ENCODE measurements around the gene PDZK1. TPM values are rescaled to one million over a fixed set of nuclear protein-coding genes. Genes with fewer than 3 reads are reported as not detected.
"Not testable (repeated sequence)": the region's sequence is repeated elsewhere in the genome, so short reads cannot be mapped to it uniquely, and the experiment has no call there.

Gene PDZK1
- total RNA-seq, 2 experiments from 2014 or later, result not detected

DNA sequence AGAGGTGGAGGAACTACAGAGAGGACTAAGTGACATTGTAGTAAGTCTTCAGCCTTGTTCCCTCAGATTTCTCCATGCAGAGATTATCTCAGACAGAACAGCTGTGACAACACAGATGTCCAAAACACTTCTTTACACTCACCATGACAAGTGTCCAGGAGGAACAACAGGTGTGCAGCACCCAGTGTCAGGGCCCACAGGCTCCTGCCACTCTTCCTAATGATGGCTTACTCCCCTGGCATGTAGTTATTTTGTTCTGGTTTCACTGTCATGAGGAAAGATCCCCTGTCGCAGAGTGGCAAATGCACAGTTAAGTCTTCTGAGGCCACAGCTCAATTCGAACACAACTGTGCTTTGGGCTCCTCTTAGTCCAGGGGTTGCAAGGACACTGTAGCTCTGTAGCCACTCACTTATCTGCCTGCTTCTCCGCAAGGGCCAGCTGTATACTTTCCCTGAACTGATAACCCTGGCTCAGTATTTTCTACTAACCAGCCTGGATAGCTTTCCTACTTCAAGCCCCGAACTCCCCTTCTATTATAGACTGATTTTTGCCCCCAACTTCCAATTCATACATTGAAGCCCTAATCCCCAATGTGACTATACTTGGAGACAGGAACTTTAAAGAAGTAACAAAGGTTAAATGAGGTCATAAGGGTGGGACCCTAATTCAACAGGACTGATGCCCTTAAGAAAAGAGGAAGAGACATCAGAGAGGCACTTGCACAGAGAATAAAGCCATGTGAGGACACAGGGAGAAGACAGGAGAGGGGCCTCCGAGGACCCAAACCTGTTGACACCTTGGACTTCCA, 11.1 kb downstream of the PDZK1 start:
- no peaks in the 10 kb centered on the region for H3K27me3 Mint-ChIP-seq
- no peak for DNase-seq
- no peak overlapping the region for H3K4me3 Mint-ChIP-seq
- H3K4me1 Mint-ChIP-seq, result peaks cover under 1% of the 10 kb centered on the region
- no peaks in the 10 kb centered on the region for H3K9me3 Mint-ChIP-seq
- no peaks in the 10 kb centered on the region for H3K36me3 Mint-ChIP-seq
- no peak overlapping the region for H3K27ac Mint-ChIP-seq

DNA sequence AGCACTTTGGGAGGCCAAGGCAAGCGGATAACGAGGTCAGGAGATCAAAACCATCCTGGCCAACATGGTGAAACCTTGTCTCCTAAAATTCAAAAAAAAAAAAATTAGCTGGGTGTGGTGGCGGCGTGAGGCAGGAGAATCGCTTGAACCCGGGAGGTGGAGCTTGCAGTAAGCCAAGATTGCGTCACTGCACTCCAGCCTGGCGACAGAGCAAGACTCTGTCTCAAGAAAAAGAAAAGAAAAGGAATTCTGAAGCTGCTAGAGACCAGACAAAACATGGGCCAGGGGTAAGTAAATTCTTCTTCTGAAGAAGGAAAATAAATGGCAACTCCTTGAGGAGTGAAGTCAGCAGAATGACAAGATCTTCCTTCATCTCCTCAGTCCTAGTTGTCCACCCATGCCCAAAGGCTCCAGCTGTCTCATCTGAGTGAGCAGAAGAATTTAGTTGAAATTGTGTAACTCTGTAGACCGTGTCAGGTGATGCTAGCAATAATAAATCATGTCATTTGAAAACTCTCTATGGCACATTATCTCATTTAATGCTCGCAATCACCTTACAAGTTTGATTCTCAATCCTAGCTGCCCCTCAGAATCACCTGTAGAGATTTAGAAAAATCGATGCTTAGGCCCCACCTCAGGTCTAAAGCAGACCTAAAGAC, 14.3 kb downstream of the PDZK1 start:
- no peaks in the 10 kb centered on the region for H3K27me3 Mint-ChIP-seq
- H3K4me3 Mint-ChIP-seq, result no peak overlapping the region

DNA sequence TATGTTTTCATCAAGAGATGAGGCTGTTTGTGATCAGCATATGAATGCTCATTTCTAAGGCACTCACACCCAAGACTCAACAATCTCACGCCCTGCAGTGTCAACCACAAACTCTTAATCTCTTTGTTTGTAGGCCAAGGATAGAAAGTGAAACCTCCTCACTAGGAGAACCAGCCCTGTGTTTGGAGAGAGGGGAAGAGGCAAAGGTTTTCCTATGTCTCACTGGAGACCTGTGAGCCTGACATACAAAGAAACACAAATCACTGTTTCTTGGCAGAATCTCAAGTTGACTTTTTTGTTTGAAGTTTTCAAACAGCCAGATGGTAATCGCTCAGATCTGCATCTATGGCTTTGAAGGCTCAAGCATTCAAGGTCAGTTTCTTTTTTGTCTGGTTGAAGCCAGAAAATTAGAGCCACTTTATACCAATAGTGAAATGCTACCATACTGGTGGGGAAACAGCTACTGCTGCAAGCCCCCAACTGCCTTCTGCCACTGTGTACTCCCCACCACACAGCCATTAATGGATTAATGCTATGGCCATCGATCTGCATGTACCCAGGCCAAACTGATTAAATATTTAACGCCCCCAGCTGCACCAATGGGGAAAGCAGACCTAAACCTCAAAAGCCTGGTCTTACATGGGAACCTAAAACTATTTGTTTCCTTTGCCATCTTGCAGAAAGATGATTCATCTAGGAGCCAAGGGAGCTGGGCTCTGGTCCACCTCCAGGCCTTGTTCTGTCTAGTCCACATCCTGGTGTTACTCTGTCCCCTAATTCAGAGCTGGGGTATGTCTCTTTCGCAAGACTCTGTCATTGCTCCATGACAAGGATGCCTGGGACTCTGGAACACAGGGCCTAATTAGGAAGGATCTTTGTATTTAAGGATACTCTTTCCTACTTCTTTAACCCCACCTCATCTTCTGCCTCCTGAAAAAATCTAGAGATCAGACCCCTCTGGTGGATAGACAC, 16.3 kb downstream of the PDZK1 start:
- H3K27ac Mint-ChIP-seq, result peak overlapping the region; percentile 34

More for the DNA sequence above, 14.3 kb downstream of the PDZK1 start:
- H3K36me3 Mint-ChIP-seq, result peaks cover 6% of the 10 kb centered on the region
- no peak overlapping the region for H3K27ac Mint-ChIP-seq
- H3K4me1 Mint-ChIP-seq, result peaks cover 18% of the 10 kb centered on the region
- no peaks in the 10 kb centered on the region for H3K9me3 Mint-ChIP-seq
- DNase-seq, result no peak

DNA sequence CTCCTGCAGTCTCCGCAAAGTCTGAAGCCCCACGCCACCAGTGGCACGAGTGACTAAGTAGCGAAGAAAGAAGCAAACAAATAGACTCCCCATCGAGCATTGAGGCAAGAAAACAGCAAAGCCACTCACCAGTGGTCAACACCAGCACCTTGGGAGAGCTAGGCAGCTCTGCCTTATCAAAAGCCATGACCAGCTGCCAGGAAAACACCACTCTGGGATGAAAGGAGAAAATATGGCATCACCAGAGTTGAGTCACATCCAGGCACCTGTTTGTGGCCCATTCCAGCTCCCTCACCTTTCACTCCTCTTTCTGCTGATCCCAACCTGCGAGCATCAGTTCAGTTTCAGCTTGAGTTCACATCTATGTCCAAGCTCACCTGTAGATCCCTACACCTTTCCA, 17.2 kb downstream of the PDZK1 start:
- H3K36me3 Mint-ChIP-seq, result peaks cover 10% of the 10 kb centered on the region
- no peaks in the 10 kb centered on the region for H3K27me3 Mint-ChIP-seq
- H3K4me1 Mint-ChIP-seq, result peaks cover 18% of the 10 kb centered on the region
- no peak for DNase-seq
- H3K4me3 Mint-ChIP-seq, result no peak overlapping the region
- H3K27ac Mint-ChIP-seq, result peak overlapping the region; percentile 66
- H3K9me3 Mint-ChIP-seq, result no peaks in the 10 kb centered on the region

More for the DNA sequence above, 16.3 kb downstream of the PDZK1 start:
- Mint-ChIP-seq H3K9me3 (no peaks in the 10 kb centered on the region), H3K4me3 (peak overlapping the region; percentile 42), H3K27me3 (no peaks in the 10 kb centered on the region), H3K36me3 (peaks cover 10% of the 10 kb centered on the region), H3K4me1 (peaks cover 18% of the 10 kb centered on the region)
- DNase-seq, result peak; percentile 33

DNA sequence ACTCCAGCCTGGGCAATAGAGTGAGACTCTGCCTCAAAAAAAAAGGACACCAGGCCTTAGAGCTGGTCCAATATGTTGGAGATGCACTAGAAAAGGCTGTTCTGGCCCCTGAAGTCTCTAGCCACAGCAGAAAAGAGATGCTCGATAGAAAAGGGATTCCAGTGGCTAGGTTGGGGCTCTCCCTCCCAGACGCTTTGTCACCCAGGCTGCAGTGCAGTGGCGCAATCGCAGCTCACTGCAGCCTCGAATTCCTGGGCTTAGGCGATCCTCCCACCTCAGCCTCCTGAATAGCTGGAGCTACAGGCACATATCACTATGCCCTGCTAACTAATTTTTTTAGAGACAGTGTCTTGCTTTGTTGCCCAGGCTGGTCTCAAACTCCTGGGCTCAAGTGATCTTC, 18.2 kb downstream of the PDZK1 start:
- Mint-ChIP-seq H3K4me1 (peaks cover 18% of the 10 kb centered on the region), H3K27me3 (no peaks in the 10 kb centered on the region), H3K9me3 (no peaks in the 10 kb centered on the region), H3K36me3 (peaks cover 10% of the 10 kb centered on the region), H3K4me3 (no peak overlapping the region), H3K27ac (no peak overlapping the region)
- no peak for DNase-seq

DNA sequence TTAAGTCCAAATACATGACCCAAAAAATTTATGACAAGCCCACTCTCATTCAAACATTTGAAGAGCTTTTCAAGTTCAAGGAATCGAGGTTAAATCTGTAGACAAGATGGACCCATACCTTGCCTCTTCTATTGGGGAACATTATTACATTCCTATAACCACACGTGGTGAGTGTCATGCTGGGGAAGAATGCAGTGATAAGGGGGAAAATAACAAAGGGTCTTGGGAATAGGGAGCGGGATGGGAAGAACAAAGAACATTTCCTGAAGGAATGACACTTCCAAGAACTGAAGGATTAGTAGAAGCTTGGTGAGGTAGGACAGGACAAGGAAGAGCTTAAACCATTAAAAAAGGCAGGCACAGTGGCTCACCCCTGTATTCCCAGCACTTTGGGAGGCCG, 18.8 kb downstream of the PDZK1 start:
- Mint-ChIP-seq H3K36me3 (peaks cover 10% of the 10 kb centered on the region), H3K9me3 (no peaks in the 10 kb centered on the region), H3K4me3 (no peak overlapping the region), H3K4me1 (peaks cover 18% of the 10 kb centered on the region), H3K27me3 (no peaks in the 10 kb centered on the region), H3K27ac (no peak overlapping the region)
- DNase-seq, result no peak

DNA sequence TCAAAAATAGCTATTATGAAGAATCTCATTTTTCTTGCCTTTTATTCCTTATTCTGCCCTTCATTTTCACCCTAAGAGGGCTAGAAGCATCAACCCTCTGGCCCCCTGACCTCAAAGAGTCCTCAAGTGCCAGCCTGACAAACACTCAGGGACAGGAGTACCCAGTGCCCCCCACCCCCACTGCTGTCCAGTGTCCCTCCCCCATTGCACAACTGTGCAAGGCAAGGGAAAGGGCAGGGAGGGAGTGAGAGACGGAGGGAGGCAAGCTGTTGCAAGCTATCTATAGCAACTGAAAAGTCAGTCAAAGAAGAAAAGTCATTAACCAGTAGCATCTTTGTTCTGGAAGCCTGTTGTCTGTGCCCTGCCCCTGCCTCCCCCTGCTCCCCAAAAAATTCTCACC, 21.1 kb downstream of the PDZK1 start:
- Mint-ChIP-seq H3K36me3 (peaks cover 12% of the 10 kb centered on the region), H3K4me1 (peaks cover 17% of the 10 kb centered on the region)
- not testable (repeated sequence) for H3K4me3 Mint-ChIP-seq, DNase-seq, H3K9me3 Mint-ChIP-seq, H3K27ac Mint-ChIP-seq, H3K27me3 Mint-ChIP-seq

DNA sequence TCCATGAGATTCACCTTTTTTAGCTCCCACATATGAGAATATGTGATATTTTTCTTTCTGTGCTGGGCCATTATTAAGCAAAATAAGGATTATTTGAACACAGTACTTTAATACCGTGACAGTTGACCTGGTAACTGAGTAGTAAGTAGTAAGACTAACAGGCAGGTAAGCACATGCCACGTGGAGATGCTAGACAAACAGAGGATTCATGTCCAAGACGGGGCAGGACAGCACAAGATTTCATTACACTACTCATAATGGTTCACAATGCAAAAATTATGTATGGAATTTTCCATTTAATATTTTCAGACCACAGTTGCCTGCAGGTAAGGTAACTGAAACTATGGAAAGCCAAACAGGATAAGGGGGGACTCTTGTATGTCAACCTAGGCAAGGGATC, 22.3 kb downstream of the PDZK1 start:
- H3K27me3 Mint-ChIP-seq, H3K27ac Mint-ChIP-seq, DNase-seq, H3K4me1 Mint-ChIP-seq, H3K4me3 Mint-ChIP-seq, H3K9me3 Mint-ChIP-seq: not testable (repeated sequence)
- H3K36me3 Mint-ChIP-seq, result peaks cover 12% of the 10 kb centered on the region

DNA sequence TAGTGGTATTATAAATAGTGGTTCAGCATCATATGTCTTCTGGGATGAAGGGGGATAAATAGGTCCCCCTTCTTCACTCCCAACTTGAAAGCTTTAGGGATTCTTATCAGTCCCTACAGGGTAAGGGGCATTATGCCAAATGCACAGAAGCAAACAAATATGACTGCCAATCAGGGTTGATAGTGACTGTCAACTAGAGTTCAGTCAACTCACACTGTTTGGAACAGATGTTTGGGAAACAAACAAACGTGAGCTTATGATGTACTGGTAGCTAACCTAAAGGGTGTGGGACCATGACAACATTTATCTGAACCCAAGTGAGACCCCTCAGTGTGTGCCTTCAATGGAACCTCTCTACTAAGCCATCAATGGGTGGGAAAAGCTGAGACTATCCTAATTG, 34.0 kb downstream of the PDZK1 start:
- H3K36me3 Mint-ChIP-seq, result peaks cover 17% of the 10 kb centered on the region
- not testable (repeated sequence) for H3K9me3 Mint-ChIP-seq, H3K27me3 Mint-ChIP-seq, H3K27ac Mint-ChIP-seq, DNase-seq, H3K4me3 Mint-ChIP-seq
- peaks cover 18% of the 10 kb centered on the region for H3K4me1 Mint-ChIP-seq

DNA sequence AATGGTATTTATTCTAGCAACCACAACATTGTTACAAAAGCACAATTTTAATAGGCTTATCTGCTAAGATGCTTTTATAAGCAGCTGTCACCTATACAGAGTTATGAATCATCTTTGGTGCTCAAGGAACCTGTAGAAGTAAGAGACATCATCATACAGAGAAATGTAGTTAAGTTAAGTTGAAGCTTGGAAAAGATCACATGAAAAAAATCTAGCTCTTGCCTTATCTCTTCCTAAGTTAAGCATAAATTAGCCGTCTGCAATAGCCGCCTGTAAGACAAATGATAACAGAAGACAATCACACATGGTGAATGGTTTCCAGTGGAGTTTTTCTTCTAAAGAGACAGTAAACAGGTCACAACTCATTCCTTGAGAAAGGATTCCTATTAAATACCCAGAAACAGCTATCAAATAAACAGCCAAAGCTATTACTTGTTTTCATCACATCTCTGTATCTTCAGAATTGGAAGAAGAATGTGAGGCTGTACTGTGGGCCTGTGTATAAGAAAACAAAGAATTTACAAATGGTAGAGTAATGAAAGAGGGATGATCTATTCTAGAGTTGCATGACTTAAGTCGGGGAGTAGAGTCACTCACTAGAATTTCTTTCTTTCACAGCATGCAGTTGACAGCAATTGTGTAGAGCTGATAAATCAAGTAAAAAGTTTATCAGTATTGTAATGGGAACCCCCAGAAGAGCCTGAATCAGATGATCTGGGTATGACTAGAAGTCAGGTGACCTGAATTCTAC, 36.0 kb downstream of the PDZK1 start:
- not testable (repeated sequence) for H3K27me3 Mint-ChIP-seq, H3K4me3 Mint-ChIP-seq, H3K9me3 Mint-ChIP-seq, DNase-seq
- H3K27ac Mint-ChIP-seq, result peak overlapping the region; percentile 81
- H3K4me1 Mint-ChIP-seq, result peaks cover 19% of the 10 kb centered on the region
- H3K36me3 Mint-ChIP-seq, result peaks cover 27% of the 10 kb centered on the region

DNA sequence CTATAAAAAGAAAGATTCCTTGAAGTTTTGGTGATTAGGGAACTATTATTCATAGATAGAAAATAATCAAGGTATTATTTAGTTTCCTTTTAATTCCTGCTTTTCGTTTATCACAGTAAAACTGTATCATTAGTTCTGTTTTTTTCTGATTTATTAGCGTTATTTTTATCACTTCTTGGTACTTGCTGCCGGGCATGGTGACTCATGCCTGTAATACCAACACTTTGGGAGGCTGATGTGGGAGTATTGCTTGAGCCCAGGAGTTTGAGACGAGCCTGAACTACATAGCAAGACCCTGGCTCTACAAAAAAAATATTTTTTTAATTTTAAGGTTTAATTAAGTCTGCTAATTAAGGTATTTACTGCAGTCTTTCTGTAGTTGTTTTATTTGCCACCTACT, 42.2 kb downstream of the PDZK1 start:
- not testable (repeated sequence) for H3K27me3 Mint-ChIP-seq, DNase-seq, H3K9me3 Mint-ChIP-seq, H3K4me3 Mint-ChIP-seq, H3K4me1 Mint-ChIP-seq
- H3K27ac Mint-ChIP-seq, result peak overlapping the region; percentile 45
- peaks cover 20% of the 10 kb centered on the region for H3K36me3 Mint-ChIP-seq

DNA sequence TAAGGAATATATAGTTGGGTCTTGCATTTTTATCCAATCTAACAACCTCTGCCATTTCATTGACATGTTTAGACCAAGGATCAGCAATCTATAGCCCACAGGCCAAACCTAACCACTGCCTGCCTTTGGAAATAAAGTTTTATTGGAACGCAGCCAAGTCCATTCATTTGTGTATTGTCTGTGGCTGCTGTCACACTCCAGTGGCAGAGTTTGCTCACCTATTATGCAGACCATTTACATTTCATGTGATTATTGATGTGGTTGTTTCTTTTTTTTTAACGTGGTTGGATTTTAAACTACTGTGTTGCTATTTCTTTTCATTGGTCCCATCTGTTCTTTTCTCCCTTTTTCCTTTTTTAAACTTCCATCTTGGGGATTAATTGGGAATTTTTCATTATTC, 44.7 kb downstream of the PDZK1 start:
- H3K36me3 Mint-ChIP-seq, result peaks cover 17% of the 10 kb centered on the region
- peak; percentile 23 for DNase-seq
- H3K27ac Mint-ChIP-seq, H3K9me3 Mint-ChIP-seq, H3K27me3 Mint-ChIP-seq, H3K4me1 Mint-ChIP-seq, H3K4me3 Mint-ChIP-seq: not testable (repeated sequence)

DNA sequence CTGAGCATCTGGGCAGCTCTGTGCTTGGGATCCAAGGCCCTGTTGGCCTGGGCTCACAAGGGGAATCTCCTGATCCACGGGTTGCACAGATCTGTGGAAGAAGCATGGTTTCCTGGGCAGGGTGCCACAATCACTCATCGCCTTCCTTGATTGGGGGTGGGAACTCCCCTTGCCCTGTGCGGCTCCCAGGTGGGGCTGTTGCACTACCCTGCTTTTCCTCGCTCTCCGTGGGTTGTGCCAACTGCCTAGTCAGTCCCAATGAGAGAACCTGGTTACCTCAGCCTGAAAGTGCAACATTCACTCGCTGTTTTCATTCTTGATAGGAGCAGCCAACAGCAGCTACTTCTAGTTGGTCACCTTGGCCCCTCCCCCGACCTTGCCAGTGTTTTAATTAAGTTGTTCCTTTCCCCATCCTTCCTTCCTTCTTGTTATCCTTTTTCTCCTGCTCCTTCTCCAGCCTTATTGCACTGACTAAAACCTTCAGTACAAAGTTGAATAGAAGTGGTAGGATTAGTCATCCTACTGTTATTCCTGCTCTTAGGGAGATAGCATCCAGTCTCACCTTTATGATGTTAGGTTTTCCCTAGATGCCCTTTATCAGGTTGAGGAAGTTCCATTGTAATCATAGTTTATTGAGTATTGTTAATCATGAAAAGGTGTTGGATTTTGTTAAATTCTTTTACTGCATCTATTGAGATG, 50.8 kb downstream of the PDZK1 start:
- H3K27ac Mint-ChIP-seq, H3K4me3 Mint-ChIP-seq, H3K9me3 Mint-ChIP-seq, DNase-seq, H3K4me1 Mint-ChIP-seq, H3K27me3 Mint-ChIP-seq: not testable (repeated sequence)
- peaks cover 19% of the 10 kb centered on the region for H3K36me3 Mint-ChIP-seq

DNA sequence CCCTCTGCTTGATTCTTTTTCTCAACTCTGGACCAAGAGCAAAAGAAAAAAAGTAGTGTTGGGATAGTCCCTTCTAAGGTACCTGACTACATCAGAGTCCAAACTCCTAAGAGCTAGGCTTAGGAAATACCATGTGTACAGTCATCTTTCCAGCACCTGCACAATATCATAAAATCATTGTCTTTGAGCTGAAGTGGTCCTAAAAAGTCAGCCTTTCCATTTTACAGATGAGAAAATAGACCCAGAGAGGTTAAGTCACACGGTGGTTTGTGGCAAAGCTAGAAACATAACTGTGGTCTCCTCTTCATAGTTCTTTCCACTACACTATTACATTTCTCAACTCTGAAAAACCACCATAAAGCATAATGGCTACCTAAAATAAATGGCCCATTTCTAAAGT, 63.2 kb downstream of the PDZK1 start:
- H3K4me3 Mint-ChIP-seq, DNase-seq, H3K27ac Mint-ChIP-seq, H3K36me3 Mint-ChIP-seq, H3K4me1 Mint-ChIP-seq, H3K9me3 Mint-ChIP-seq, H3K27me3 Mint-ChIP-seq: not testable (repeated sequence)
